Mesenchymal stem cell (in vitro differentiated cells and primary cell): ENCODE measurements around the gene RIMKLA.

Source experiments
- DNase-seq: peaks from one replicate; pipeline ENCODE4 v3.0.0-alpha.2; 2013
- H2AFZ ChIP-seq: one replicate; pipeline ENCODE4 v1.6.1; 2013; ENCODE audit warnings: low read depth, mild to moderate bottlenecking, control low read depth, inconsistent platforms, low read length, moderate library complexity
- H2AK5ac ChIP-seq: 2 replicates; pipeline ENCODE4 v1.6.1; 2013; ENCODE audit warnings: low read length, moderate library complexity, mild to moderate bottlenecking, inconsistent platforms; ENCODE audit not compliant: severe bottlenecking
- H2BK120ac ChIP-seq: one replicate; pipeline ENCODE4 v1.6.1; 2013; ENCODE audit warnings: low read depth, mild to moderate bottlenecking, inconsistent platforms, low read length, moderate library complexity
- H2BK12ac ChIP-seq, 2 experiments: one replicate each; pipeline ENCODE4 v1.6.1; 2013; ENCODE audit warnings: inconsistent platforms in 2 of 2, low read length in 2 of 2, mild to moderate bottlenecking in 2 of 2, moderate library complexity in 2 of 2, control low read depth in 1 of 2
- H2BK15ac ChIP-seq: one replicate; pipeline ENCODE4 v1.6.1; 2013; ENCODE audit warnings: mild to moderate bottlenecking, low read depth, inconsistent platforms; ENCODE audit not compliant: poor library complexity, severe bottlenecking
- H2BK5ac ChIP-seq: 2 replicates; pipeline ENCODE4 v1.6.1; 2013; ENCODE audit warnings: low read depth, mild to moderate bottlenecking, low read length, control low read depth, inconsistent platforms; ENCODE audit not compliant: poor library complexity, severe bottlenecking
- H3K14ac ChIP-seq, 2 experiments: one replicate each; pipeline ENCODE4 v1.6.1; 2013; ENCODE audit warnings: inconsistent platforms in 2 of 2, low read length in 2 of 2, control low read depth in 1 of 2, mild to moderate bottlenecking in 1 of 2, moderate library complexity in 1 of 2
- H3K18ac ChIP-seq, 2 experiments: one replicate each; pipeline ENCODE4 v1.6.1; 2013; ENCODE audit warnings: inconsistent platforms in 2 of 2, low read length in 2 of 2, control low read depth in 1 of 2, low read depth in 1 of 2, mild to moderate bottlenecking in 1 of 2
- H3K23ac ChIP-seq, 2 experiments: one replicate each; pipeline ENCODE4 v1.6.1; 2013; ENCODE audit warnings: inconsistent platforms in 2 of 2, low read length in 2 of 2, mild to moderate bottlenecking in 2 of 2, moderate library complexity in 2 of 2, control low read depth in 1 of 2
- H3K27ac ChIP-seq: 2 replicates; pipeline ENCODE4 v1.5.1; 2013; ENCODE audit warnings: mild to moderate bottlenecking, moderate library complexity, low read length, control low read depth, inconsistent platforms; ENCODE audit not compliant: poor library complexity, severe bottlenecking
- H3K27me3 ChIP-seq, 2 experiments: 2 replicates each; pipeline versions ENCODE4 v1.6.1 to v1.7.0; 2013; ENCODE audit warnings: low read length in 2 of 2, mild to moderate bottlenecking in 2 of 2, moderate library complexity in 2 of 2, control low read depth in 1 of 2, inconsistent platforms in 1 of 2; ENCODE audit not compliant: control insufficient read depth in 1 of 2, insufficient read depth in 1 of 2
- H3K36me3 ChIP-seq, 2 experiments: 2 replicates each; pipeline versions ENCODE4 v1.6.1 to v1.7.0; 2013; ENCODE audit warnings: low read length in 2 of 2, control low read depth in 1 of 2, inconsistent platforms in 1 of 2, low read depth in 1 of 2, mild to moderate bottlenecking in 1 of 2; ENCODE audit not compliant: insufficient read depth in 2 of 2, control insufficient read depth in 1 of 2
- H3K4ac ChIP-seq, 2 experiments: one replicate each; pipeline ENCODE4 v1.6.1; 2013; ENCODE audit warnings: inconsistent platforms in 2 of 2, low read length in 2 of 2, mild to moderate bottlenecking in 2 of 2, moderate library complexity in 2 of 2, control low read depth in 1 of 2, low read depth in 1 of 2
- H3K4me1 ChIP-seq: 2 replicates; pipeline ENCODE4 v1.6.1; 2013; ENCODE audit warnings: low read depth, low read length, control low read depth; ENCODE audit not compliant: control insufficient read depth, insufficient read depth
- H3K4me2 ChIP-seq: 2 replicates; pipeline ENCODE4 v1.6.1; 2013; ENCODE audit warnings: low read length, mild to moderate bottlenecking, inconsistent platforms; ENCODE audit not compliant: poor library complexity, severe bottlenecking
- H3K4me3 ChIP-seq, 2 experiments: 2 replicates each; pipeline versions ENCODE4 v1.5.1 to v1.7.0; 2013; ENCODE audit warnings: low read length in 2 of 2, mild to moderate bottlenecking in 2 of 2, control low read depth in 1 of 2, low read depth in 1 of 2; ENCODE audit not compliant: insufficient read depth in 1 of 2
- H3K79me1 ChIP-seq: replicated peaks from 2 replicates; pipeline ENCODE4 v1.6.1; 2013; ENCODE audit warnings: mild to moderate bottlenecking, control low read depth, low read length, inconsistent platforms; ENCODE audit not compliant: poor library complexity, severe bottlenecking
- H3K9ac ChIP-seq: 2 replicates; pipeline ENCODE4 v1.7.0; 2013; ENCODE audit warnings: mild to moderate bottlenecking, low read length, moderate library complexity
- H3K9me3 ChIP-seq: 2 replicates; pipeline ENCODE4 v1.7.0; 2013; ENCODE audit warnings: mild to moderate bottlenecking, low read length; ENCODE audit not compliant: control insufficient read depth
- H4K8ac ChIP-seq: one replicate; pipeline ENCODE4 v1.6.1; 2013; ENCODE audit warnings: inconsistent platforms, mild to moderate bottlenecking, low read length, moderate library complexity
- H4K91ac ChIP-seq: one replicate; pipeline ENCODE4 v1.6.1; 2013; ENCODE audit warnings: mild to moderate bottlenecking, low read length, inconsistent platforms
- WGBS: methylation state at CpG from one replicate; pipeline ENCODE4 v1.1.7; 2013; ENCODE audit warnings: mixed read lengths; 5-methylcytosine and 5-hydroxymethylcytosine counted together

Gene RIMKLA

DNA sequence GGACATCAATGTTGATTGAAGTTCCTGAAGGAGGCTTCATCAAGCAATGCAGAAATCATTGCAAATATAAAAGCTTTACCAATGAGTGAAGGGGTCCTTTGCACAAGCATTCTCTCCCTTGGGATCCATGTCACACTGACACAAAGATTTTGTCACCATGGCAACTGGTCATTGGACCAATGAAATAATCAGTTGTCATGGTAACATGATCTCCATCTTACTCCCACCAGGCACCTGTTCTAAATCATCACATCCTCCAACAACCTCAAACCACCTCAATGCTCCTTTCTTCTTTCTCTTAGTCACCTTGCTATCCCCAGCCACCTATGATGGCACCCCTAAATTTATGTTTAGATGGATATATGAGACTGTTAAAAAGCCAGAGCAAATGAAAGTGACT is 32.1 kb upstream of the RIMKLA start:
- H3K36me3 ChIP-seq, result no peaks in the 10 kb centered on the region
- no peaks in the 10 kb centered on the region for H3K4me1 ChIP-seq
- DNase-seq, result no peak
- H3K79me1 ChIP-seq, result no peaks in the 10 kb centered on the region
- H2AK5ac ChIP-seq, result no peak overlapping the region
- no peak overlapping the region for H3K4me3 ChIP-seq
- H3K23ac ChIP-seq, result no peak overlapping the region
- no peak overlapping the region for H3K27ac ChIP-seq
- no peak overlapping the region for H4K8ac ChIP-seq
- H3K9ac ChIP-seq, result no peak overlapping the region
- H2BK120ac ChIP-seq, result no peak overlapping the region
- H2BK15ac ChIP-seq, result no peak overlapping the region
- no peak overlapping the region for H3K18ac ChIP-seq
- no peak overlapping the region for H2BK12ac ChIP-seq
- no peak overlapping the region for H4K91ac ChIP-seq
- no peak overlapping the region for H3K4me2 ChIP-seq
- no peak overlapping the region for H2AFZ ChIP-seq
- no peak overlapping the region for H3K4ac ChIP-seq
- peaks cover 6 to 17% of the 10 kb centered on the region in 2 experiments for H3K27me3 ChIP-seq
- H3K9me3 ChIP-seq, result no peaks in the 10 kb centered on the region
- H3K14ac ChIP-seq, result no peak overlapping the region
- no peak overlapping the region for H2BK5ac ChIP-seq

DNA sequence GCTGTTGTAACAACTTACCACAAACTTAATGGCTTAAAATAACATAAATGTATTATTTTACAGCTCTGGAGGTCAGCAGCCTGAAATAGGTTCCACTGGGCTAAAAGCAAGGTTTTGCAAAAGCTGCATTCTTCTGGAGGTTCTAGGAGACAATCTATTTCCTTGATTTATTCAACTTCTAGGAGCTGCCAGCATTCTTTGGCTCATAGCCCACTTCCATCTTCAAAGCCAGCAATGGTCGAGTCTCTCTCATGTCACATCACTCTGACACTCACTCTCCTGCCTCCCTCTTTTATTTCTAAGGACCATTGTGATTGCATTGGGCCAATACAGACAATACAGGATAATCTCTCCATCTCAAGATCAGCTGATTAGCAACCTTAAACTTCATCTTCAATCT is 30.5 kb upstream of the RIMKLA start:
- Histone ChIP-seq H3K4ac (no peak overlapping the region), H3K9me3 (no peaks in the 10 kb centered on the region), H2BK120ac (no peak overlapping the region), H2BK15ac (no peak overlapping the region), H2AK5ac (no peak overlapping the region), H3K79me1 (no peaks in the 10 kb centered on the region), H4K8ac (no peak overlapping the region), H3K23ac (no peak overlapping the region), H3K36me3 (no peaks in the 10 kb centered on the region), H4K91ac (no peak overlapping the region), H3K27me3 (peaks cover 7 to 17% of the 10 kb centered on the region in 2 experiments), H3K4me3 (no peak overlapping the region), H2BK5ac (no peak overlapping the region), H3K18ac (no peak overlapping the region), H3K9ac (no peak overlapping the region), H2AFZ (no peak overlapping the region), H3K4me2 (no peak overlapping the region), H3K4me1 (no peaks in the 10 kb centered on the region), H2BK12ac (no peak overlapping the region), H3K14ac (no peak overlapping the region), H3K27ac (no peak overlapping the region)
- WGBS, result 42% methylated on average over 1 of the region's 1 CpG
- no peak for DNase-seq

DNA sequence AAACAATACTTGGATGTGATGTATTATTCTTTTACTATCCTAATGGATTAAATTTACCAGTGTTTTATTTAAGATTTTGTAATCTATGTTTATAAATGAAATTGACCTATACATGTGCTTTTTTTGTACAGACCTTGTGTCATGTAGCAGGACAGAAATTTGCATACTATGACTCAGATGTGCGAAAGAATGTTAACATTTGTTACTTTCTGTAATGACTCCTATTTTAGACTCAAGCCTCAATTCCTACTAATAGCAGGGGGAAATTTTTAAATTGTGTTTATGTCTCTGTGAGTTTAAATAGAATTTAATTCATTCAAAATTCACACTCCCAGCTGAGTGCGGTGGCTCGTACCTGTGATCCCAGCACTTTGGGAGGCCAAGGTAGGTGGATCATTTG is 21.8 kb upstream of the RIMKLA start:
- Histone ChIP-seq H2AK5ac (no peak overlapping the region), H3K4me1 (no peaks in the 10 kb centered on the region), H4K91ac (no peak overlapping the region), H3K4me3 (no peak overlapping the region), H3K9ac (no peak overlapping the region), H2BK5ac (no peak overlapping the region), H3K27me3 (peaks cover 8 to 16% of the 10 kb centered on the region in 2 experiments), H4K8ac (no peak overlapping the region), H3K79me1 (no peaks in the 10 kb centered on the region), H3K4me2 (no peak overlapping the region), H3K14ac (no peak overlapping the region), H3K4ac (no peak overlapping the region), H3K23ac (no peak overlapping the region), H2BK120ac (no peak overlapping the region), H2BK15ac (no peak overlapping the region), H2BK12ac (no peak overlapping the region), H3K18ac (no peak overlapping the region), H3K9me3 (no peaks in the 10 kb centered on the region), H3K27ac (no peak overlapping the region), H3K36me3 (no peaks in the 10 kb centered on the region), H2AFZ (no peak overlapping the region)
- 100% methylated on average over 2 of the region's 3 CpGs for WGBS
- no peak for DNase-seq

DNA sequence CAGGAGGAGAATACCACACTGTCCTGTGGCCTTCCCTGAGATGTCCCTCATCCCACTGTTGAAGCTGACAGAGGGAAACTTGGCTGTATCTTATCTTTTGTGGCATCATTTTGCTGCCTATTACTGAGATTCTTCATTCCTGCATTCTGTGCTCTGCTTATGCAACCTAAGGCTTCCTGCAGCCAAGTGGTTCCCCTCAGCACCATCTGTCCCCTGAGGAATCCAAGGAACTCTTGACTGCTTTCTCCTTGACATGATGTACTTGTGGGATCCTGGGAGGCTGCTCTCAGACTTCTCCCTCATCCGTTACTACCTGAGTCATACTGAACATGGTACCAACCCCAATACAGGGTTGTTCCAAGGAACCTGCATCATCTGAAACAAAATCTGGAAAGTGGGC is 21.1 kb upstream of the RIMKLA start:
- DNase-seq, result no peak
- no peak overlapping the region for H2BK5ac ChIP-seq
- H3K23ac ChIP-seq, result no peak overlapping the region
- H3K4me1 ChIP-seq, result no peaks in the 10 kb centered on the region
- H3K4ac ChIP-seq, result no peak overlapping the region
- no peak overlapping the region for H2AK5ac ChIP-seq
- no peak overlapping the region for H3K27ac ChIP-seq
- no peak overlapping the region for H4K91ac ChIP-seq
- peaks cover 8 to 16% of the 10 kb centered on the region in 2 experiments for H3K27me3 ChIP-seq
- no peaks in the 10 kb centered on the region for H3K9me3 ChIP-seq
- H4K8ac ChIP-seq, result no peak overlapping the region
- no peaks in the 10 kb centered on the region for H3K36me3 ChIP-seq
- WGBS, result 76% methylated on average over 1 of the region's 1 CpG
- H3K4me2 ChIP-seq, result no peak overlapping the region
- no peak overlapping the region for H3K18ac ChIP-seq
- no peak overlapping the region for H2BK12ac ChIP-seq
- H2BK15ac ChIP-seq, result no peak overlapping the region
- H2BK120ac ChIP-seq, result no peak overlapping the region
- H3K79me1 ChIP-seq, result no peaks in the 10 kb centered on the region
- H3K14ac ChIP-seq, result no peak overlapping the region
- H2AFZ ChIP-seq, result no peak overlapping the region
- H3K4me3 ChIP-seq, result no peak overlapping the region
- no peak overlapping the region for H3K9ac ChIP-seq
